Endothelial cell of umbilical vein (primary cell): ENCODE results near the gene EVC2. TPM values are rescaled to one million over a fixed set of nuclear protein-coding genes. Genes with fewer than 3 reads are reported as not detected.

ENCODE experiments used
- BruUV-seq: library from RNA; stranded (reverse); fragments of 400-500 nt; replicated peaks from 2 replicates; lab custom pipeline; 2021; lab: Mats Ljungman, UMichigan
- CTCF ChIA-PET: fragments of 300-600, 350-600 bp; sonication (Branson Sonifier 250); formaldehyde crosslinking; loops from one replicate; lab custom pipeline; 2021; ENCODE audit warnings: antibody characterized with exemption, inconsistent platforms; lab: Charles Lee
- POLR2A ChIA-PET: fragments of 300-600, 350-600 bp; sonication (Branson Sonifier 250); formaldehyde crosslinking; loops from one replicate; lab custom pipeline; 2021; ENCODE audit warnings: antibody characterized with exemption, inconsistent platforms; lab: Charles Lee
- DNase-seq: peaks from one replicate; pipeline ENCODE4 v3.0.0-alpha.2; 2011; ENCODE audit warnings: low read depth, low spot score
- FAIRE-seq: peaks from 2 replicates; lab custom pipeline; 2011; peaks lifted over from hg19 to GRCh38; lab: Jason Lieb, UNC
- H2AFZ ChIP-seq: 2 replicates; pipeline ENCODE4 v1.6.0; 2012; ENCODE audit warnings: low read depth, low read length, control low read depth, inconsistent platforms
- H3K27ac ChIP-seq: 2 replicates; pipeline ENCODE4 v1.5.1; 2011; ENCODE audit warnings: low read depth, mild to moderate bottlenecking, control low read depth, low read length, moderate library complexity; ENCODE audit not compliant: insufficient read depth
- H3K27me3 ChIP-seq, 2 experiments: 2 replicates each; pipeline versions ENCODE4 v1.6.0 to v1.6.1; 2011; ENCODE audit warnings: low read length in 2 of 2, mixed read lengths in 1 of 2; ENCODE audit not compliant: control insufficient read depth in 2 of 2, insufficient read depth in 2 of 2
- H3K36me3 ChIP-seq, 2 experiments: 2 replicates in 1 of 2; 3 replicates in 1 of 2; pipeline ENCODE4 v1.5.1; 2011; ENCODE audit warnings: low read length in 2 of 2, mild to moderate bottlenecking in 1 of 2, moderate library complexity in 1 of 2; ENCODE audit not compliant: control insufficient read depth in 2 of 2, insufficient read depth in 2 of 2; ENCODE audit errors: extremely low read depth in 1 of 2
- H3K4me1 ChIP-seq: 3 replicates; pipeline ENCODE4 v1.5.1; 2011; ENCODE audit warnings: mild to moderate bottlenecking, low read length; ENCODE audit not compliant: control insufficient read depth, insufficient read depth; ENCODE audit errors: extremely low read depth
- H3K4me2 ChIP-seq: 2 replicates; pipeline ENCODE4 v1.6.1; 2011; ENCODE audit warnings: low read length, control low read depth, mixed read lengths; ENCODE audit not compliant: insufficient read depth
- H3K4me3 ChIP-seq, 3 experiments: fragments of 200-600 bp in 1 of 3; sonication (generic), shearing (Covaris generic) in 1 of 3; replicated peaks in 1 of 3; 2 replicates each; pipeline ENCODE4 v1.5.1; 2011 to 2016; ENCODE audit warnings: control low read depth in 3 of 3, low read length in 3 of 3, mild to moderate bottlenecking in 2 of 3, inconsistent platforms in 1 of 3, low read depth in 1 of 3, moderate library complexity in 1 of 3; ENCODE audit not compliant: insufficient read depth in 1 of 3
- H3K79me2 ChIP-seq: 2 replicates; pipeline ENCODE4 v1.6.0; 2012; ENCODE audit warnings: low read length, inconsistent platforms; ENCODE audit not compliant: control insufficient read depth, insufficient read depth
- H3K9ac ChIP-seq: replicated peaks from 2 replicates; pipeline ENCODE3; 2011; ENCODE audit warnings: low read length, control low read depth; ENCODE audit not compliant: insufficient read depth; ENCODE audit errors: extremely low read depth
- H3K9me1 ChIP-seq: replicated peaks from 3 replicates; pipeline ENCODE4 v1.6.0; 2011; ENCODE audit warnings: mild to moderate bottlenecking, low read length; ENCODE audit not compliant: control insufficient read depth, insufficient read depth; ENCODE audit errors: extremely low read depth
- H3K9me3 ChIP-seq: replicated peaks from 2 replicates; pipeline ENCODE4 v1.5.1; 2012; ENCODE audit warnings: low read length, inconsistent platforms; ENCODE audit not compliant: control insufficient read depth, insufficient read depth
- H4K20me1 ChIP-seq: replicated peaks from 2 replicates; pipeline ENCODE3; 2011; ENCODE audit warnings: mild to moderate bottlenecking, low read length; ENCODE audit not compliant: control insufficient read depth, insufficient read depth; ENCODE audit errors: extremely low read depth
- CTCF ChIP-seq, 2 donors: IDR thresholded peaks; 1 replicate in 1 of 2; 2 replicates in 1 of 2; pipeline ENCODE4 v1.5.1; 2011; ENCODE audit warnings: low read length in 2 of 2, mild to moderate bottlenecking in 2 of 2, moderate library complexity in 2 of 2, control low read depth in 1 of 2, inconsistent platforms in 1 of 2, low read depth in 1 of 2; ENCODE audit not compliant: insufficient read depth in 1 of 2; ENCODE audit errors: extremely low read depth in 1 of 2
- EZH2 ChIP-seq: IDR thresholded peaks from 2 replicates; pipeline ENCODE4 v1.6.1; 2012; ENCODE audit warnings: borderline replicate concordance, low read depth, mild to moderate bottlenecking, moderate library complexity, low read length, inconsistent platforms; ENCODE audit not compliant: severe bottlenecking
- FOS ChIP-seq: IDR thresholded peaks from 2 replicates; pipeline ENCODE4 v1.6.1; 2011; ENCODE audit warnings: mild to moderate bottlenecking, low read length, moderate library complexity, borderline replicate concordance; ENCODE audit not compliant: insufficient read depth
- GATA2 ChIP-seq: IDR thresholded peaks from 2 replicates; pipeline ENCODE4 v1.7.0; 2011; ENCODE audit warnings: low read depth, mild to moderate bottlenecking, moderate library complexity, mixed read lengths, low read length; ENCODE audit not compliant: insufficient read length, insufficient read depth
- JUN ChIP-seq: IDR thresholded peaks from 2 replicates; pipeline ENCODE4 v1.6.1; 2011; ENCODE audit warnings: borderline replicate concordance, low read depth; ENCODE audit not compliant: insufficient read length, insufficient read depth
- MAX ChIP-seq: IDR thresholded peaks from 2 replicates; pipeline ENCODE4 v1.6.1; 2011; ENCODE audit not compliant: insufficient read depth, insufficient read length
- MYC ChIP-seq: IDR thresholded peaks from one replicate; pipeline ENCODE4 v1.6.1; 2011; ENCODE audit warnings: mild to moderate bottlenecking, low read depth, low read length
- POLR2A ChIP-seq: IDR thresholded peaks from 2 replicates; pipeline ENCODE4 v1.6.1; 2012; ENCODE audit warnings: low read depth, mild to moderate bottlenecking, control low read depth, low read length
- POLR2AphosphoS5 ChIP-seq: IDR thresholded peaks from 2 replicates; pipeline ENCODE4 v1.6.1; 2012; ENCODE audit warnings: low read depth, mild to moderate bottlenecking, control low read depth, low read length, moderate library complexity; ENCODE audit not compliant: insufficient read depth
- dilution Hi-C: fragments of 300-500 bp; cut with MboI; formaldehyde crosslinking; loops from one replicate; pipeline ENCODE4 v1.15.0; 2019; ENCODE audit warnings: low sequenced_read_pairs; ENCODE audit not compliant: extremely low pct_ligation_motif_present
- intact Hi-C: fragments of 100-400 bp; cut with micrococcal nuclease; formaldehyde crosslinking; loops from one replicate; pipeline ENCODE4 v1.10.0; 2022
- polyA plus RNA-seq, 4 experiments: library from polyadenylated mRNA; depleted of rRNA in 3 of 4; stranded (reverse) in 3 of 4; unstranded in 1 of 4; fragments of >200 nt; gene quantifications; 2 replicates each; pipeline versions ENCODE4 v1.2.1 to v1.2.3, GENCODE V29; 2011 to 2012; ENCODE audit warnings: missing spikeins in 1 of 4
- total RNA-seq: library from RNA; stranded (reverse); gene quantifications from 2 replicates; pipeline ENCODE4 v1.2.3, GENCODE V29; 2021

EVC2 gene
- total and polyA plus RNA-seq, 2 donors (not counting 3 experiments of a cell fraction or from before 2014, with no cell fraction given) = 1.7 to 8.8 TPM

GRCh38 chr4:5713861-5714260, 5.5 kb upstream of the EVC2 start:
- Histone ChIP-seq H3K4me2 (no peak overlapping the region), H3K4me3 (no peak overlapping the region), H3K27ac (no peak overlapping the region), H3K9me3 (no peaks in the 10 kb centered on the region), H4K20me1 (no peaks in the 10 kb centered on the region), H3K9me1 (no peaks in the 10 kb centered on the region), H2AFZ (no peak overlapping the region), H3K9ac (no peak overlapping the region), H3K36me3 (no peaks in the 10 kb centered on the region), H3K79me2 (peaks cover 23% of the 10 kb centered on the region), H3K27me3 (no peaks in the 10 kb centered on the region), H3K4me1 (peaks cover 18% of the 10 kb centered on the region)
- no peak for FAIRE-seq
- dilution Hi-C loops = no loop called here
- CTCF ChIA-PET = no interaction called here
- no peak for DNase-seq
- intact Hi-C loops = no loop called here
- POLR2A ChIA-PET = no interaction called here
- TF ChIP-seq MAX (no peak), FOS (no peak), POLR2AphosphoS5 (no peak), JUN (no peak), POLR2A (no peak), MYC (no peak), CTCF (IDR thresholded peaks at IDR 0.05; ENCODE audit: extremely low read depth in 1 of 2, insufficient read depth in 1 of 2, low read depth in 1 of 2, low read length in 2 of 2) (no peak), GATA2 (no peak), EZH2 (no peak)
- no TSS peak for BruUV-seq
